Measurements from ENCODE around the gene WHRN. TPM values are rescaled to one million over a fixed set of nuclear protein-coding genes. Genes with fewer than 3 reads are reported as not detected.

Gene WHRN
- total and polyA plus RNA-seq, 2 of the 13 experiments (the other 11 are each of a cell fraction or from before 2014, with no cell fraction given) = 2.3 to 5.3 TPM

DNA sequence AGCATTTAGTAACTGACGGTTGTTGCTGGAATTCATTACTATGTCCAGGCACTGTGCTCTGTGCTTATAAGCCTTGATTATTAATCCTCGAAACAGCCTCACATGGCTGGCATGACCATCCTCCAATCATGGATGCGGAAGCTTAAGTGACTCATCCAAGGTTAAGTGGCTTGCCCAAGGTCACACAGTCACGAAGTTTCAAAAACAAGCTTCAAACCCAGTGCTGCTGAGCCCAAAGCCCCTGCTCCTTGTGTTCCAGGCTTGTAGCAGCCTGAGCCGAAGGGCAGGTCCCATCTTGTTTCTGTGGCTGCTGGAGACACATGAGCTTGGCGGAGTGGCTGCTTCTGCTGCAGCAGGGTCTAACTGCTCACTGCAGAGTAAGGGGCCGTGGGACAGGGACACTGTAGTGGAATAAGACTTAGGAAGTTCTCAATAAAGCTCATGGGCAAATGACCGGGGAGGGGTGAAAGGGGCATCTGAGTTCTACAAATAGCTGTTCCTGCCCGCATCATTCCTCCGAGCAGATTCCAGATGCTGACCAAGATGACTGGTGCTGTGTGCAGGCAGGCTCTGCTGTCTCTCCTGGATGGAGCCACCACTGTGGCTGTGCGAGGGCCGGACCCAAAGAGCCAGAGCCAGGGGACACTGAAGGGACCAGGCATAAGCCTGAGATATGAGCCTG is 32.4 kb downstream of the WHRN start:
- ChIA-PET POLR2A (no interaction called here), CTCF (ENCODE audit: low intra/inter-chr PET ratio, low total read pairs) (no interaction called here)

More for the DNA sequence above, 32.4 kb downstream of the WHRN start:
- TF ChIP-seq BHLHE40 (IDR thresholded peaks at IDR 0.05; ENCODE audit: low read length) = no peak
- no peak for TF ChIP-seq ZNF737 (CRISPR knock-in tag; IDR thresholded peaks at IDR 0.05; ENCODE audit: borderline replicate concordance)
- TF ChIP-seq, protein P1, sequence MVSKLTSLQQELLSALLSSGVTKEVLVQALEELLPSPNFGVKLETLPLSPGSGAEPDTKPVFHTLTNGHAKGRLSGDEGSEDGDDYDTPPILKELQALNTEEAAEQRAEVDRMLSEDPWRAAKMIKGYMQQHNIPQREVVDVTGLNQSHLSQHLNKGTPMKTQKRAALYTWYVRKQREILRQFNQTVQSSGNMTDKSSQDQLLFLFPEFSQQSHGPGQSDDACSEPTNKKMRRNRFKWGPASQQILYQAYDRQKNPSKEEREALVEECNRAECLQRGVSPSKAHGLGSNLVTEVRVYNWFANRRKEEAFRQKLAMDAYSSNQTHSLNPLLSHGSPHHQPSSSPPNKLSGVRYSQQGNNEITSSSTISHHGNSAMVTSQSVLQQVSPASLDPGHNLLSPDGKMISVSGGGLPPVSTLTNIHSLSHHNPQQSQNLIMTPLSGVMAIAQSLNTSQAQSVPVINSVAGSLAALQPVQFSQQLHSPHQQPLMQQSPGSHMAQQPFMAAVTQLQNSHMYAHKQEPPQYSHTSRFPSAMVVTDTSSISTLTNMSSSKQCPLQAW (CRISPR knock-in tag; IDR thresholded peaks at IDR 0.05) = no peak
- TF ChIP-seq, protein P2, sequence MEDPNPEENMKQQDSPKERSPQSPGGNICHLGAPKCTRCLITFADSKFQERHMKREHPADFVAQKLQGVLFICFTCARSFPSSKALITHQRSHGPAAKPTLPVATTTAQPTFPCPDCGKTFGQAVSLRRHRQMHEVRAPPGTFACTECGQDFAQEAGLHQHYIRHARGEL (CRISPR knock-in tag; IDR thresholded peaks at IDR 0.05) = no peak
- no peak for TF ChIP-seq ZNF646 (CRISPR knock-in tag; IDR thresholded peaks at IDR 0.05)
- TF ChIP-seq MTA1 (CRISPR knock-in tag; IDR thresholded peaks at IDR 0.05; ENCODE audit: borderline replicate concordance) = no peak
- no peak for TF ChIP-seq ZNF543 (CRISPR knock-in tag; IDR thresholded peaks at IDR 0.05)
- TF ChIP-seq FOXM1 (CRISPR knock-in tag; IDR thresholded peaks at IDR 0.05) = no peak
- no peak for TF ChIP-seq ZNF878 (CRISPR knock-in tag; IDR thresholded peaks at IDR 0.05)
- TF ChIP-seq, protein P3, sequence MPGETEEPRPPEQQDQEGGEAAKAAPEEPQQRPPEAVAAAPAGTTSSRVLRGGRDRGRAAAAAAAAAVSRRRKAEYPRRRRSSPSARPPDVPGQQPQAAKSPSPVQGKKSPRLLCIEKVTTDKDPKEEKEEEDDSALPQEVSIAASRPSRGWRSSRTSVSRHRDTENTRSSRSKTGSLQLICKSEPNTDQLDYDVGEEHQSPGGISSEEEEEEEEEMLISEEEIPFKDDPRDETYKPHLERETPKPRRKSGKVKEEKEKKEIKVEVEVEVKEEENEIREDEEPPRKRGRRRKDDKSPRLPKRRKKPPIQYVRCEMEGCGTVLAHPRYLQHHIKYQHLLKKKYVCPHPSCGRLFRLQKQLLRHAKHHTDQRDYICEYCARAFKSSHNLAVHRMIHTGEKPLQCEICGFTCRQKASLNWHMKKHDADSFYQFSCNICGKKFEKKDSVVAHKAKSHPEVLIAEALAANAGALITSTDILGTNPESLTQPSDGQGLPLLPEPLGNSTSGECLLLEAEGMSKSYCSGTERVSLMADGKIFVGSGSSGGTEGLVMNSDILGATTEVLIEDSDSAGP (CRISPR knock-in tag; IDR thresholded peaks at IDR 0.05; ENCODE audit: borderline replicate concordance) = no peak
- no peak overlapping the region for H3K27ac ChIP-seq (ENCODE audit: extremely low read length, insufficient read depth, low read length)
- no peaks in the 10 kb centered on the region for H3K27me3 ChIP-seq (ENCODE audit: control insufficient read depth in 1 of 2, insufficient read depth in 2 of 2, low read length in 2 of 2)
- H2AFZ ChIP-seq (ENCODE audit: low read length) = no peak overlapping the region
- H3K4me3 ChIP-seq (replicated peaks in 1 of 3; ENCODE audit: insufficient read depth in 1 of 3, low read depth in 2 of 3, low read length in 3 of 3) = no peak overlapping the region
- in situ Hi-C loops (cut with HindIII; ENCODE audit: extremely low pct_ligation_motif_present, low pct_unique_long_range_greater_than_20kb) (no loop called here), intact Hi-C loops (cut with micrococcal nuclease; ENCODE audit: unreplicated experiment) (no loop called here)
- no peak overlapping the region for H3K9ac ChIP-seq (ENCODE audit: insufficient read depth, low read depth, low read length)
- DNase-seq (ENCODE audit: low spot score) (no peak), FAIRE-seq (no peak), ATAC-seq (no peak)
- no TSS peak for BruUV-seq (replicated peaks)
- no peaks in the 10 kb centered on the region for H4K20me1 ChIP-seq (ENCODE audit: insufficient read depth, low read length)
- H3K4me1 ChIP-seq (ENCODE audit: insufficient read depth, low read length) = no peaks in the 10 kb centered on the region
- no peak overlapping the region for H3K4me2 ChIP-seq (ENCODE audit: low read depth, low read length)
- WGBS (ENCODE audit: low lambda C conversion rate) = 94% methylated on average over 9 of the region's 12 CpGs
- no peaks in the 10 kb centered on the region for H3K79me2 ChIP-seq (ENCODE audit: insufficient read depth, low read length)
- no peaks in the 10 kb centered on the region for H3K9me3 ChIP-seq (ENCODE audit: low read length)
- H3K36me3 ChIP-seq (replicated peaks in 1 of 2; ENCODE audit: control insufficient read depth in 1 of 2, insufficient read depth in 2 of 2, low read length in 2 of 2) = peaks cover 0 to 6% of the 10 kb centered on the region in 2 experiments; a peak in 1 of 5 replicates

Data from HepG2 (cell line).